Effector memory CD8-positive, alpha-beta T cell (primary cell): ENCODE results near the gene HDAC8.
"Not testable (repeated sequence)": the region's sequence is repeated elsewhere in the genome, so short reads cannot be mapped to it uniquely, and the experiment has no call there.

Experiments
- ATAC-seq: fragments of 150-1000 bp; cut with Tn5 transposase; replicated peaks from 2 replicates; pipeline ENCODE4 v1.10.0; 2021; ENCODE audit warnings: mild to moderate bottlenecking, moderate library complexity
- DNase-seq, 3 experiments: peaks; one replicate each; pipeline ENCODE4 v3.0.0; 2021
- H3K27ac Mint-ChIP-seq, 2 donors: one replicate each; pipeline ENCODE4 v1.8.0; 2022; ENCODE audit warnings: mild to moderate bottlenecking in 2 of 2, mixed read lengths in 2 of 2, moderate library complexity in 2 of 2
- H3K27me3 Mint-ChIP-seq, 2 donors: one replicate each; pipeline ENCODE4 v1.8.0; 2022; ENCODE audit warnings: mixed read lengths in 2 of 2
- H3K36me3 Mint-ChIP-seq: one replicate; pipeline ENCODE4 v1.8.0; 2022; ENCODE audit warnings: mild to moderate bottlenecking, moderate library complexity, mixed read lengths; ENCODE audit not compliant: insufficient read depth
- H3K4me1 Mint-ChIP-seq, 2 donors: one replicate each; pipeline ENCODE4 v1.8.0; 2022; ENCODE audit warnings: low read depth in 2 of 2, mixed read lengths in 2 of 2
- H3K4me3 Mint-ChIP-seq, 2 donors: one replicate each; pipeline ENCODE4 v1.8.0; 2022; ENCODE audit warnings: mild to moderate bottlenecking in 2 of 2, mixed read lengths in 2 of 2, moderate library complexity in 2 of 2
- H3K9me3 Mint-ChIP-seq, 2 donors: one replicate each; pipeline ENCODE4 v1.8.0; 2022; ENCODE audit warnings: mixed read lengths in 2 of 2

Gene HDAC8

GRCh38 chrX:72340626-72341025 lies 232.0 kb downstream of the HDAC8 start:
- Mint-ChIP-seq H3K4me3 (no peak overlapping the region), H3K9me3 (no peaks in the 10 kb centered on the region), H3K4me1 (no peaks in the 10 kb centered on the region), H3K27ac (no peak overlapping the region), H3K27me3 (no peaks in the 10 kb centered on the region), H3K36me3 (no peaks in the 10 kb centered on the region)
- DNase-seq = no peak
- no peak for ATAC-seq

GRCh38 chrX:72340041-72340440 lies 232.6 kb downstream of the HDAC8 start:
- Mint-ChIP-seq H3K36me3 (no peaks in the 10 kb centered on the region), H3K4me3 (no peak overlapping the region), H3K9me3 (no peaks in the 10 kb centered on the region), H3K4me1 (no peaks in the 10 kb centered on the region), H3K27ac (no peak overlapping the region), H3K27me3 (no peaks in the 10 kb centered on the region)
- DNase-seq = no peak
- no peak for ATAC-seq

GRCh38 chrX:72330131-72330530 lies 242.5 kb downstream of the HDAC8 start:
- no peak overlapping the region for H3K4me3 Mint-ChIP-seq
- ATAC-seq = no peak
- no peaks in the 10 kb centered on the region for H3K9me3 Mint-ChIP-seq
- H3K4me1 Mint-ChIP-seq = no peaks in the 10 kb centered on the region
- no peak for DNase-seq
- H3K27ac Mint-ChIP-seq = no peak overlapping the region
- H3K36me3 Mint-ChIP-seq = peaks cover 3% of the 10 kb centered on the region
- H3K27me3 Mint-ChIP-seq = no peaks in the 10 kb centered on the region

GRCh38 chrX:72326605-72327300 lies 245.9 kb downstream of the HDAC8 start:
- ATAC-seq (no peak), DNase-seq (no peak)
- Mint-ChIP-seq H3K36me3 (no peaks in the 10 kb centered on the region), H3K9me3 (no peaks in the 10 kb centered on the region), H3K27ac (no peak overlapping the region), H3K27me3 (no peaks in the 10 kb centered on the region), H3K4me1 (no peaks in the 10 kb centered on the region), H3K4me3 (no peak overlapping the region)

- not testable (repeated sequence) for H3K36me3 Mint-ChIP-seq, DNase-seq, H3K27ac Mint-ChIP-seq, ATAC-seq, H3K4me3 Mint-ChIP-seq, H3K9me3 Mint-ChIP-seq, H3K27me3 Mint-ChIP-seq, H3K4me1 Mint-ChIP-seq
Measured at GRCh38 chrX:72319651-72320050, 253.0 kb downstream of the HDAC8 start.

GRCh38 chrX:72317139-72317538 lies 255.5 kb downstream of the HDAC8 start:
- no peak overlapping the region for H3K27ac Mint-ChIP-seq
- H3K9me3 Mint-ChIP-seq = no peaks in the 10 kb centered on the region
- ATAC-seq = no peak
- H3K27me3 Mint-ChIP-seq = peaks cover 6 to 7% of the 10 kb centered on the region in 2 donors
- H3K36me3 Mint-ChIP-seq = no peaks in the 10 kb centered on the region
- H3K4me1 Mint-ChIP-seq = no peaks in the 10 kb centered on the region
- no peak overlapping the region for H3K4me3 Mint-ChIP-seq
- DNase-seq = no peak

- Mint-ChIP-seq H3K27ac (no peak overlapping the region), H3K4me3 (no peak overlapping the region), H3K27me3 (peaks cover 6 to 7% of the 10 kb centered on the region in 2 donors), H3K36me3 (no peaks in the 10 kb centered on the region), H3K9me3 (no peaks in the 10 kb centered on the region), H3K4me1 (no peaks in the 10 kb centered on the region)
- ATAC-seq (no peak), DNase-seq (no peak)
Measured at GRCh38 chrX:72316408-72317110, 256.1 kb downstream of the HDAC8 start.

GRCh38 chrX:72314881-72315280 lies 257.8 kb downstream of the HDAC8 start:
- ATAC-seq (no peak), DNase-seq (no peak)
- Mint-ChIP-seq H3K4me3 (no peak overlapping the region), H3K9me3 (no peaks in the 10 kb centered on the region), H3K36me3 (no peaks in the 10 kb centered on the region), H3K27me3 (peaks cover 6 to 7% of the 10 kb centered on the region in 2 donors), H3K4me1 (no peaks in the 10 kb centered on the region), H3K27ac (no peak overlapping the region)

- no peak overlapping the region for H3K27ac Mint-ChIP-seq
- H3K27me3 Mint-ChIP-seq = peaks cover 7 to 15% of the 10 kb centered on the region in 2 donors
- H3K4me1 Mint-ChIP-seq = no peaks in the 10 kb centered on the region
- DNase-seq (no peak), ATAC-seq (no peak)
- no peaks in the 10 kb centered on the region for H3K9me3 Mint-ChIP-seq
- H3K4me3 Mint-ChIP-seq = no peak overlapping the region
- H3K36me3 Mint-ChIP-seq = no peaks in the 10 kb centered on the region
Measured at GRCh38 chrX:72313707-72314641, 258.7 kb downstream of the HDAC8 start.

GRCh38 chrX:72312311-72312940 lies 260.2 kb downstream of the HDAC8 start:
- H3K9me3 Mint-ChIP-seq = no peaks in the 10 kb centered on the region
- ATAC-seq (no peak), DNase-seq (no peak)
- no peak overlapping the region for H3K27ac Mint-ChIP-seq
- peaks cover 6 to 9% of the 10 kb centered on the region in 2 donors for H3K4me1 Mint-ChIP-seq
- no peaks in the 10 kb centered on the region for H3K36me3 Mint-ChIP-seq
- H3K27me3 Mint-ChIP-seq = peaks cover 15 to 29% of the 10 kb centered on the region in 2 donors
- no peak overlapping the region for H3K4me3 Mint-ChIP-seq

- Mint-ChIP-seq H3K4me1 (peaks cover 16 to 18% of the 10 kb centered on the region in 2 donors), H3K9me3 (no peaks in the 10 kb centered on the region), H3K27me3 (peaks cover 32 to 53% of the 10 kb centered on the region in 2 donors), H3K36me3 (peaks cover 7% of the 10 kb centered on the region), H3K27ac (no peak overlapping the region), H3K4me3 (peak overlapping the region; percentile 25 to 95)
- ATAC-seq (no peak), DNase-seq (no peak)
Measured at GRCh38 chrX:72309297-72310071, 263.2 kb downstream of the HDAC8 start.

GRCh38 chrX:72308566-72309296 lies 263.9 kb downstream of the HDAC8 start:
- DNase-seq = peak in 1 of 3 experiments; percentile 19
- Mint-ChIP-seq H3K27me3 (peaks cover 36 to 60% of the 10 kb centered on the region in 2 donors), H3K36me3 (peaks cover 7% of the 10 kb centered on the region), H3K9me3 (no peaks in the 10 kb centered on the region), H3K27ac (no peak overlapping the region), H3K4me3 (peak overlapping the region; percentile 93 to 95), H3K4me1 (peaks cover 16 to 20% of the 10 kb centered on the region in 2 donors)
- ATAC-seq = peak; percentile 37
